CD4-positive, alpha-beta T cell treated with Interleukin-15 for 4 hours (primary cell): ENCODE results near the gene SETD4.
"Not testable (repeated sequence)": the region's sequence is repeated elsewhere in the genome, so short reads cannot be mapped to it uniquely, and the experiment has no call there.

Source experiments
- DNase-seq: peaks from one replicate; pipeline ENCODE4 v3.0.0-alpha.2; 2020; ENCODE audit warnings: low spot score

Gene SETD4

GRCh38 chr21:36079010-36079649 lies 18.8 kb upstream of the SETD4 start:
- DNase-seq: peak; percentile 51

DNA sequence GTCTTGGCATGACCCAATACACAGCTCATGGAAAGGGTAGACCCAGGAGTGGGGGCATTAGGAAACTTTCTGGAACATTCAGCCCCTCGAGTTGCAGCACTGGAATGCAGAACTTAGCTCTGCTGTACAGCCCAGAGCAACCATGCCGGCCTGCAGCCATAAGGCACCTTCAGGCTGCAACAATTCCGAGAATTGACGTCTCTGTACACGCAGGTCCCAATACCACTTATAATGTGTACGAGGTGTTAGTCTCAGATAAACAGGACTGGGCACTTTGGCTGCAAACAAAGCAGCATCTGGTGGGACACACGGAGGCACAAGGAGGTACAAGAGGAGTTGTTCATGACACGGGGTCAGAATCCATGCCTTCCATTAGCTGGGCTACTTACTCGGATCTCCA lies 17.4 kb upstream of the SETD4 start:
- no peak for DNase-seq

DNA sequence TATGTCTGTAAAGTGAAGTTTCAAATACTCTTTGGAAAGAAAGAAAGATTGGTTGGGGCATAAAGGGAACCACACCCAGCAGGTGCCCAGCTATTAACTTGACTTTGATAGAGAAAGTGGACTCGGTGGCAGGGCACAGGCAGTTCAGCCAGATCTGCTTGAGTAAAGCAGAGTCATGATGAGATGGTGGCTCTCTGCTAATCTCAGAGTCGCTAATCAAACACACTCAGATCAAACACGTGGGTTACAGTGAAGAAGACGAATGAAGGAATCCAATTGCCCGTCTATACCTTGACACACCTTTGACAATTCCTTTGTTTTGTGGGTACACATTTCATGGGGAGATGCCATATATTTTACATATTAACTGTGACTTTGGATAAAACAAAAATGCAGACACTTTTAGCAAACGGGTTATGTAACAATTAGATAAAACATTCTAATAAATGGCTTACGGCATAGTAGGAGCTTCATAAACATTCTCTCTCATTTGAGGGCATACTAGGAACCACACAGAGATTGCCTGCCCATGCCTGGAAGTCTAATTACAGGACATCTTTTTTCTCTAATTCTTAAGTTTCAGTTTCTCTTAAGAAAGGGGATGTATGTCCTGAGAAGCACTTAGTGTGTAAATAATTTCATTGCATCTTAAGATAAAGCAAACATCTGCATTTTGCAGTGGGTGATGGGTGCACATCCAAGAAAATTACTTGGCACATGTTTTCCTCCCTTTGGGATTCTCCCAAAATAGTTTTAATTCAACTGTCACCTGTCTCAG lies 16.7 kb upstream of the SETD4 start:
- no peak for DNase-seq

- DNase-seq: no peak
These were observed 15.6 kb upstream of the SETD4 start for GRCh38 chr21:36075953-36076352.

DNA sequence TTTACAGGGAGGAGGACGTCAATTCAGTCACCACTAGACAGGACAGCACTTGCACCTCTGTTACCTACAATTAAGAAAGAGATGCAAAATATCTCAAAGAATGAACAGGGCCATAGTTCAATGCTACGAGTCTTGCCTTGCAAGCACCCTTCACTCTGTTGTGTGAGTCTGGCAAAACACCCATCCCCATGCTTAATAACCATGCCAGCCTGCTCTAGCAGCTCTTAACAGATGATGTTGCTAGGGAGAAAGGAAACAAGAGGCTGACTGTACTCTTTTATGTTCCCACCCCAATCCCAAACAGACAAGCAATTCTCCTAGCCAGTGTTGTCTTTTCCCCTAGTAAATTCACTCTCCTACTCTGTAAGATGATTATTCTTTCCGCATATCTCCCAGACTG lies 14.8 kb upstream of the SETD4 start:
- no peak for DNase-seq

DNA sequence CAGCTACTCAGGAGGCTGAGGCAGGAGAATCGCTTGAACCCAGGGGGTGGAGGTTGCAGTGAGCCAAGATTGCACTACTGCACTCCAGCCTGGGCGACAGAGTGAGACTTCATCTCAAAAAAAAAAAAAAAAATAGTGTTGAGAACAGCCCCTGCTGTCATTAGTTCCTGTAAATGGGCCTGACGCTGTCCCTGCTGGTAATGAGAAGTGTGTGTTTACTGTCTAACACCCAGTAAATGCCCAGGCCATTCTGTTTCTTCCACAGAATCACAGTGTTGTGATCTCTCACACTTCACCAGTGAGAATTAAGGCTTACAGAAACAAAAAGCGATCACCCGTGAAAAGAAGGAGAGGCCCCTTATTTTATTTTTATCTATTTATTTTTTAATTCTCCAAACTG lies 13.6 kb upstream of the SETD4 start:
- DNase-seq: not testable (repeated sequence)

DNA sequence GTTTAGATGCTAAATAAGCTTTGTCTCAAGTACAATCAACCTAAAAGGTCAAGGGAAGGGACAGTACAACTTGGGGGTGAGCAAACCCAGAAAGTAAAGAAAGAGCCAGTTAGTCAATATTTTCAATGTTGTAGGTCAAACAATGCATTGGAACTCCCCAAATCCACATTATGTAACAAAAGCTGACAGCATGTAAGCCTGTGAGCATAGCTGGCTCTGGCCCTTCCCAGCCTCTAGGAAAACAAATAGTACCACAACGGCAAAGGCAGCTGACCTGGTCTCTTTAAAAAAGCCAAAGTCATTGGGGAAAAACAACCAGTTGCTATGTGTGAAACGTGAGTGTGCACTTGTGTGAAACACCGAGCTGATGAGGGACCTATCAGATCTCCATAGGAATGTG lies 12.9 kb upstream of the SETD4 start:
- DNase-seq: no peak

- DNase-seq: no peak
These were observed 12.3 kb upstream of the SETD4 start for GRCh38 chr21:36072453-36073162.

GRCh38 chr21:36070999-36071398 lies 10.7 kb upstream of the SETD4 start:
- no peak for DNase-seq

DNA sequence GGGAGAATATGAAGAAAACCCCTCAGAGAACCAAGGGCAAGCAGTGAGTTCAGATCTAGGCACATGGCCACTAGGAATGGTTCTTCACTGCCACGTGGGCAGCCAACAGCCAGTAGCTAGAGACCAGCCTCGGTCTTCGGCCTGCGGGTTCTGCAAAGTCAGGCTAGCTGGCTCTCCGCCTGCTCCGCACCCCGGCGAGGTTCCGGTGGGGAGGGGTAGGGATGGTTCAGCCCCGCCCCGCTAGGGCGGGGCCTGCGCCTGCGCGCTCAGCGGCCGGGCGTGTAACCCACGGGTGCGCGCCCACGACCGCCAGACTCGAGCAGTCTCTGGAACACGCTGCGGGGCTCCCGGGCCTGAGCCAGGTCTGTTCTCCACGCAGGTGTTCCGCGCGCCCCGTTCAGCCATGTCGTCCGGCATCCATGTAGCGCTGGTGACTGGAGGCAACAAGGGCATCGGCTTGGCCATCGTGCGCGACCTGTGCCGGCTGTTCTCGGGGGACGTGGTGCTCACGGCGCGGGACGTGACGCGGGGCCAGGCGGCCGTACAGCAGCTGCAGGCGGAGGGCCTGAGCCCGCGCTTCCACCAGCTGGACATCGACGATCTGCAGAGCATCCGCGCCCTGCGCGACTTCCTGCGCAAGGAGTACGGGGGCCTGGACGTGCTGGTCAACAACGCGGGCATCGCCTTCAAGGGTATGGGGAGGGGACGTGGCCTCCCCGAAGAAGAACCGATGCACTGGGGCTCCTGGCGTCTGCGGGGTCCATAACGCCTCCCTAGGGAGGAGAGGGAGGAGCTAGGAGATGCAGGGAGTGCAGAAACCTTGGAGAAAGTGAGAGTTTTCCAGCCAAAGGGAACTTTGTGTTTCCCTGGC lies 9.6 kb upstream of the SETD4 start, which contains the start of gene CBR1:
Gene CBR1, plus strand, starts transcription at position 312 of the 871 bp plus-strand sequence. Its CDS starts 92 bp downstream, at position 404.
- peak; percentile 93 for DNase-seq

GRCh38 chr21:36068748-36069398 lies 8.5 kb upstream of the SETD4 start:
- no peak for DNase-seq

DNA sequence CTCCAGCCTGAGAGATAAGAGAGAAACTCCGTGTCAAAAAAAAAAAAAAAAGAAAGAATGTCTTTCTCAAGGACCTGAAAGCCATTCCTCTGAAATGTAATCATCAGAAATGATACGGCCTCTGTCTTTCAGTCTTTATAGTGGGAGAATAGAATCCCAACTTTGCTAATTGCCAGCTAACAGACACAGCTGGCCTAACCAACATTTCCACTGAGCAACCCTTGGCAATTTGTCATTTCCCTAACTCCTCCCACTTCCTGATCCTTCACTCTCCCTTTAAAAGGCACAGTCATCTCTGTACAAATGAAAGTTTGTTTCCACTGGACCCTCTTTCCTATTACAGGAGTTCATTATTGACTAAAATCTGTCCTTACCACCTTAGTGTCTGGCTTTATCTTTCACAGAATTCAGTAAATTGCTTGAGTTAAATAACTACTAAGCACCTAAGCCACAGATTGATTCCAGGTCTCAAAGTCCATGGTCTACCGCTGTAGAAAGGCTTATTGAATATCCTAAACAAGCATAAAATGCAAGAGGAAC lies 5.2 kb upstream of the SETD4 start:
- no peak for DNase-seq

DNA sequence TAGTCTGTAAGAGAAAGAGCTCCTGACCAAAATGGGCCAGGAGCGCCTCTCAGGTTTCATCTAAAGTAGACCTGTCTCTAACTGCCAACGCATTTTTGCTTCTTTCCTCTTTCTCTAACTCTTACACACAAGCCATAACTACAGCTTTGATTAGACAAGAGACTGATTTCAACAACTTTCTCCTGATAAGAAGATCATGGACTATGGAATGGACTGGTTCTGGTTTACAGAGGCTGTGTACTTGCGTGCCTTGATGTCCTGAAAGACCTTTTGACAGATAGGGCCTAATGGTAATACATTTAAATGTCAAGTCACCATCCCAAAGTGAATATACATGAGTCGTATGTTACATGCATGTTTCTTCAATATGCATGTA lies 3.7 kb upstream of the SETD4 start:
- no peak for DNase-seq

GRCh38 chr21:36063375-36064084 lies 3.2 kb upstream of the SETD4 start:
- DNase-seq: no peak

- DNase-seq: no peak
These were observed 1.1 kb upstream of the SETD4 start for GRCh38 chr21:36061445-36061844.

- DNase-seq: no peak
These were observed 535 bp downstream of the SETD4 start for GRCh38 chr21:36059823-36060158.

DNA sequence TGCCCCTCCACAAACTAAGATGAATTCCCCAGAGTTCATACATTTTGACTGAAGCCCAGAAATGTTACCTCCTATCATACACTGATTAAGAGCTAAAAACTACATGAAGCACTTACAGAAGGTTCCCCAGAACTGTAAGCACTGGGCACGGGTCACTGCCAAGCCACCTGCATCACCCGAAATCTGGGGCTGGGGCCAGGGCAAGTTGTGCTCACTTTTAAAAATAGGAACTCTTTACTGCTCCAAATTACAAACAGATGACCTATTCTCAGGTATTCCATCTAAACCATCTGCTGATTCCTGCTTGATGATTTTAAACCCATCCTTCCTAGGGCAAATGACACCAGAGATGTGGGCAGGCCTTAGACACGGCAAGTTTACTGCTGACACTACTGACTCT lies 4.8 kb downstream of the SETD4 start:
- DNase-seq: no peak

GRCh38 chr21:36053715-36054062 lies 6.6 kb downstream of the SETD4 start:
- no peak for DNase-seq

DNA sequence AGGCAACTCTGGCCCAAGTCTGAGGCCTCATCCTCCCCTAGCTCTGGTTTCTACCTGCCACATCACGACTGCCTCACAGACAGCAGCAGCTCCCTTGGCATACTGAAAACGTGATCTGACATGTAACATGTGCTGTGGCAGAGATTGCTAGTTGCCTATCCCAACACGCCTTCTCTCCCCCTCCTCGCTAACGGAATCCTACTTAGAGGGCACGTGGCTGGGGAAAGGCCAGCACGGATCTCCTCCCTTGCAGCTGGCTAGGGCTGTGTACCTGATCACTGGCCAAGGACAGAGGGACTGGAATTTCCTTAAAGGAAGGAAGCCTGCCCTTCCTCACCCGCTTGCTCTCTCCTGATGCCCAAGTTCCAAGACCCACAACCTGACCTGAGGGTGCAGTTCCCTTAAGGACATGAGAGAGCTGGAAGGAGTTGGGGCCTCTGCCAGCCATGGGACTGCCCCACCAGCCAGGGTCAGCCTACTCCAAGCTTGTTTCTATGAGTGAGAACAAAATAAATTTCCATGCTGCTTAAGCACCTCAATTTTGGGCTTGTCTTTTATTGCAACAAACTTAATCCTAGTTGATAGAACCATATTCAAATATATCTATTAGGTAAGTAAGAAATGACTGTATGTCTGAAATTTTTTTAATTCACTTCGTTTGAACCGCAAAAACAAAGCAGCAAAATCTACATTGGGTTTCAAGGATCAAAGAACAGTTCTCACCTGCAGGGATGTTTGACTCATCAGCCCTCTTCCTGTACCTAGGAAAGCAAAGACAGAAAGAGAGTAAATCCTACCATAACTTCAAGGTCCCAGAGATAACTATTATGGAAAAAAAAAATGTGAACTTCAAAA lies 7.2 kb downstream of the SETD4 start:
- DNase-seq: peak; percentile 5

DNA sequence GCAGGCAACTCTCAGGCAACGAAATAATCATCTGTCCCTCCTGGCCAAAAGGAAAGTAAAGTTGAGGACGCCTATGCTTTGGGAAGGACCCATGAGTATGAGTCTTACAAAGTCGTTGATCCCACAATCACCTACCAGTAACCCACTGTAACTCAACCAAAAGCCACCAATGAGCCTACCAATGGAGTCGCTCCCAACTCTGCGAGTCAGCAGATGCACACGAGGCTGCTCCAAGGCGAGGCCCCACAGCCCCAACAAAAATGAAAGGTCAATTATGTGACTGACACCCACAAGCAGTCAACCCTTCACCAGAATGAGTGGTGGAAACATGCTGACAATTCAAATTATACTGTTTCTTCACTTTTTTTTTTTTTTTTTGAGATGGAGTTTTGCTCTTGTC lies 12.0 kb downstream of the SETD4 start:
- no peak for DNase-seq
